ENCODE results near the gene RNF31. TPM values are rescaled to one million over a fixed set of nuclear protein-coding genes. Genes with fewer than 3 reads are reported as not detected.

RNF31 gene
- total RNA-seq, 1 donor from 2014 or later, result 59.0 TPM

DNA sequence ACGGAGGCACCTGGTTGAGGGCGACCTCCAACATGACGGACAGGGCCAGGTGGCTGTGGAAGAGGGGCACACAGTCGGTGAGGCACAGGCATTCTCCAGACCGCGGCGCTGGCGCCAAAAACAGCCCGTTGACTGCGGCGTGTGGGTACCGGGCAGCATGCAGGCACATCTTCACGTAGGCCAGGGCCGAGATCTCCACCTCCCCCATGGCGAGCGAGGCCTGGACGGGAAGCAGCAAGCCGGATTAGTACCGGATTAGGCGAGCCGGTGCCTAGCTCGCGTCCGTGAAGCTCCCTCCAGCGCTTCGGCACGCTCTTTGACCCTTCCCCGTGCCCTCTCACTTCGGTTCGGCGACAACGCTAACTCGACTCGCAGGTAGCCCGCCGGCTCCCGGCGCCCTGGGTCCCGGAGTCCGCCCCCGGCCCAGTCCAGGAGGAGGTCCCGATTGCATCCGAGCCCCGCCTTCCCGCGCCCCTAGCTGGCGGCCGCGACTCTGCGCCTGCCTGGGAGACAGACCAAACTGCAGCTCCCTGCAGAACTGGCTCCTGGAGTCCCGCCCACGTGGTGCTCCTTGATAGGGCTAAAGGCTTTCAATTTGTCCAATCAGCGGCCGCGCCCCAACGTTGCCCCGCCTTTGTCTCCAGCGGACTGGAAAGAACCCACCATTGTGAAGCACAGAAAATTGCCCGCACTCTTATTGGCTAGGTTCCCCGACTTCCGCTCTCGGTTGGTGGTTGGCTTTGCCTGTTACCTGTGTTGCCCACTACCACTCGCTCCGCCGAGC, 6.0 kb upstream of the RNF31 start, which contains the start of gene EMC9:
Gene EMC9 (minus strand): TSS at position 495 of the 784 bp plus-strand sequence. CDS start 287 bp downstream, at position 208.
- Mint-ChIP-seq H3K4me1 (ENCODE audit: low read depth, unreplicated experiment) (peaks cover 40% of the 10 kb centered on the region), H3K27ac (ENCODE audit: unreplicated experiment) (peak within 1 kb of the TSS; percentile 74), H3K4me3 (ENCODE audit: unreplicated experiment) (peak within 1 kb of the TSS; percentile 96), H3K36me3 (ENCODE audit: low read depth, unreplicated experiment) (peaks cover 21% of the 10 kb centered on the region), H3K9me3 (ENCODE audit: unreplicated experiment) (no peaks in the 10 kb centered on the region), H3K27me3 (ENCODE audit: low read depth, unreplicated experiment) (no peaks in the 10 kb centered on the region)
- H3K27ac ChIP-seq (ENCODE audit: low read depth, low read length), result peak within 1 kb of the TSS; percentile 81
- TF ChIP-seq EZH2 (IDR thresholded peaks at IDR 0.05; ENCODE audit: insufficient read depth, low read length), result no peak
- TF ChIP-seq, protein P1, sequence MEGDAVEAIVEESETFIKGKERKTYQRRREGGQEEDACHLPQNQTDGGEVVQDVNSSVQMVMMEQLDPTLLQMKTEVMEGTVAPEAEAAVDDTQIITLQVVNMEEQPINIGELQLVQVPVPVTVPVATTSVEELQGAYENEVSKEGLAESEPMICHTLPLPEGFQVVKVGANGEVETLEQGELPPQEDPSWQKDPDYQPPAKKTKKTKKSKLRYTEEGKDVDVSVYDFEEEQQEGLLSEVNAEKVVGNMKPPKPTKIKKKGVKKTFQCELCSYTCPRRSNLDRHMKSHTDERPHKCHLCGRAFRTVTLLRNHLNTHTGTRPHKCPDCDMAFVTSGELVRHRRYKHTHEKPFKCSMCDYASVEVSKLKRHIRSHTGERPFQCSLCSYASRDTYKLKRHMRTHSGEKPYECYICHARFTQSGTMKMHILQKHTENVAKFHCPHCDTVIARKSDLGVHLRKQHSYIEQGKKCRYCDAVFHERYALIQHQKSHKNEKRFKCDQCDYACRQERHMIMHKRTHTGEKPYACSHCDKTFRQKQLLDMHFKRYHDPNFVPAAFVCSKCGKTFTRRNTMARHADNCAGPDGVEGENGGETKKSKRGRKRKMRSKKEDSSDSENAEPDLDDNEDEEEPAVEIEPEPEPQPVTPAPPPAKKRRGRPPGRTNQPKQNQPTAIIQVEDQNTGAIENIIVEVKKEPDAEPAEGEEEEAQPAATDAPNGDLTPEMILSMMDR (IDR thresholded peaks at IDR 0.05; ENCODE audit: insufficient read depth, low read depth, low read length), result peak; percentile 3
- peaks cover 54% of the 10 kb centered on the region for H3K79me2 ChIP-seq (ENCODE audit: insufficient read depth, low read length)
- peaks cover 29% of the 10 kb centered on the region for H3K4me1 ChIP-seq (ENCODE audit: insufficient read depth, low read length)
- DNase-seq (ENCODE audit: low read depth) (peak; percentile 99), FAIRE-seq (no peak)
- no peaks in the 10 kb centered on the region for H3K27me3 ChIP-seq (ENCODE audit: insufficient read depth, low read length)
- H3K9me3 ChIP-seq (ENCODE audit: insufficient read depth, low read depth, low read length), result no peaks in the 10 kb centered on the region
- H3K4me3 ChIP-seq (ENCODE audit: insufficient read depth, low read depth, low read length), result peak within 1 kb of the TSS; percentile 85
- H4K20me1 ChIP-seq (ENCODE audit: insufficient read depth, low read length), result peaks cover 16% of the 10 kb centered on the region
- peak within 1 kb of the TSS; percentile 88 for H2AFZ ChIP-seq (ENCODE audit: low read depth, low read length)
- H3K9ac ChIP-seq (ENCODE audit: low read length), result peak within 1 kb of the TSS; percentile 90
- peaks cover 14% of the 10 kb centered on the region for H3K36me3 ChIP-seq (ENCODE audit: insufficient read depth, low read length)
- H3K4me2 ChIP-seq (ENCODE audit: low read length), result peak within 1 kb of the TSS; percentile 97

DNA sequence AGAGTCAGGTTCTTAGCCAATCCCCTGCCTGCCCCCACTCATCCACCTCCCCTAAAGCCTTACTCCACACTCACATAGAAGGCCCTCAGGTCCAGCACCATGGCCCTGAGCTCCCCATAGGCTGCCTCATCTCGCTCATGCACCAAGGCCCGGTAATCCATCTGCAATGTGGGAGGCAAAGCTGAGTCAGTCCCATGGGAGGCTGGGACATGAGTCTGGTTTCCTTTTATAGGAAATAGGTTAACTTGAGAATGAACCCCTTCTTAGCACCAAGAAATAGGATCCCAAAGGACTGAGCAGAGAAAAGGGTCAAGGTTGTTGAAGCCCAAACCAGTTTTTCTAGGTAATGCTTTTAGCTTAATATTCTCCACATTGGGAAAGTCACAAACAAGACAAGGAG, 3.8 kb upstream of the RNF31 start:
- Mint-ChIP-seq H3K27ac (ENCODE audit: unreplicated experiment) (peak overlapping the region; percentile 86), H3K9me3 (ENCODE audit: unreplicated experiment) (no peaks in the 10 kb centered on the region), H3K27me3 (ENCODE audit: low read depth, unreplicated experiment) (no peaks in the 10 kb centered on the region), H3K4me3 (ENCODE audit: unreplicated experiment) (peak overlapping the region; percentile 50), H3K36me3 (ENCODE audit: low read depth, unreplicated experiment) (peaks cover 8% of the 10 kb centered on the region), H3K4me1 (ENCODE audit: low read depth, unreplicated experiment) (peaks cover 35% of the 10 kb centered on the region)
- FAIRE-seq (no peak), DNase-seq (ENCODE audit: low read depth) (no peak)
- Histone ChIP-seq H3K4me1 (ENCODE audit: insufficient read depth, low read length) (peaks cover 30% of the 10 kb centered on the region), H3K9ac (ENCODE audit: low read length) (no peak overlapping the region), H3K79me2 (ENCODE audit: insufficient read depth, low read length) (peaks cover 57% of the 10 kb centered on the region), H4K20me1 (ENCODE audit: insufficient read depth, low read length) (peaks cover 22% of the 10 kb centered on the region), H3K27me3 (ENCODE audit: insufficient read depth, low read length) (no peaks in the 10 kb centered on the region), H3K9me3 (ENCODE audit: insufficient read depth, low read depth, low read length) (no peaks in the 10 kb centered on the region), H3K36me3 (ENCODE audit: insufficient read depth, low read length) (peaks cover 9% of the 10 kb centered on the region), H3K4me2 (ENCODE audit: low read length) (peak overlapping the region; percentile 0), H2AFZ (ENCODE audit: low read depth, low read length) (no peak overlapping the region), H3K4me3 (ENCODE audit: insufficient read depth, low read depth, low read length) (no peak overlapping the region), H3K27ac (ENCODE audit: low read depth, low read length) (peak overlapping the region; percentile 43)
- TF ChIP-seq, protein P1 (IDR thresholded peaks at IDR 0.05; ENCODE audit: insufficient read depth, low read depth, low read length), result no peak
- TF ChIP-seq EZH2 (IDR thresholded peaks at IDR 0.05; ENCODE audit: insufficient read depth, low read length), result no peak

DNA sequence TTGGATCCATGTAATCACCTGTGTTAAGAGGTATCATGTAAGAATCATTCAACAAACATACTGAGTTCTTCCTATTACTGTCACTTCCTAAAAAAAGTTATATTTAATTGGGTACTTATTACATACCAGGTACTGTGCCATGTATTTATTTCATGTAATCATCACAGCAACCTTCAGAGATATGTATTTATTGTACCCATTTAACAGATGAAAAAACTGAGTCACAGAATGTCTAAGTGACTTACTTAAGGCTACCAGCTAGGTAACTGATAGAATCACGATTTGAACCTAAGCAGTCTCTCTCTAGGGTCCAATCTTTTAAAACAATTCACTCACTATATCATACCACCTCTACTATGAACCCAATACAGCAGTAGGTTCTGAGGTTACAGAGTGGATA, 2.8 kb upstream of the RNF31 start:
- Histone ChIP-seq H2AFZ (ENCODE audit: low read depth, low read length) (no peak overlapping the region), H3K9ac (ENCODE audit: low read length) (no peak overlapping the region), H3K79me2 (ENCODE audit: insufficient read depth, low read length) (peaks cover 59% of the 10 kb centered on the region), H3K27me3 (ENCODE audit: insufficient read depth, low read length) (no peaks in the 10 kb centered on the region), H3K4me1 (ENCODE audit: insufficient read depth, low read length) (peaks cover 31% of the 10 kb centered on the region), H3K9me3 (ENCODE audit: insufficient read depth, low read depth, low read length) (no peaks in the 10 kb centered on the region), H3K27ac (ENCODE audit: low read depth, low read length) (no peak overlapping the region), H3K36me3 (ENCODE audit: insufficient read depth, low read length) (peaks cover 9% of the 10 kb centered on the region), H4K20me1 (ENCODE audit: insufficient read depth, low read length) (peaks cover 21% of the 10 kb centered on the region), H3K4me3 (ENCODE audit: insufficient read depth, low read depth, low read length) (no peak overlapping the region), H3K4me2 (ENCODE audit: low read length) (no peak overlapping the region)
- FAIRE-seq (no peak), DNase-seq (ENCODE audit: low read depth) (no peak)
- H3K9me3 Mint-ChIP-seq (ENCODE audit: unreplicated experiment), result no peaks in the 10 kb centered on the region
- H3K4me1 Mint-ChIP-seq (ENCODE audit: low read depth, unreplicated experiment), result peaks cover 35% of the 10 kb centered on the region
- H3K27me3 Mint-ChIP-seq (ENCODE audit: low read depth, unreplicated experiment), result no peaks in the 10 kb centered on the region
- H3K4me3 Mint-ChIP-seq (ENCODE audit: unreplicated experiment), result peak overlapping the region; percentile 75
- no peak for TF ChIP-seq EZH2 (IDR thresholded peaks at IDR 0.05; ENCODE audit: insufficient read depth, low read length)
- TF ChIP-seq, protein P1 (IDR thresholded peaks at IDR 0.05; ENCODE audit: insufficient read depth, low read depth, low read length), result no peak
- H3K36me3 Mint-ChIP-seq (ENCODE audit: low read depth, unreplicated experiment), result peaks cover 2% of the 10 kb centered on the region
- H3K27ac Mint-ChIP-seq (ENCODE audit: unreplicated experiment), result no peak overlapping the region
